GM19328 (cell line): ENCODE measurements around the gene RC3H1.

Experiments
- ATAC-seq: cut with Tn5 transposase; IDR thresholded peaks from one replicate; pipeline ENCODE4 v1.9.1; 2021; ENCODE audit warnings: mild to moderate bottlenecking, moderate library complexity; ENCODE audit not compliant: unreplicated experiment

RC3H1 gene

DNA sequence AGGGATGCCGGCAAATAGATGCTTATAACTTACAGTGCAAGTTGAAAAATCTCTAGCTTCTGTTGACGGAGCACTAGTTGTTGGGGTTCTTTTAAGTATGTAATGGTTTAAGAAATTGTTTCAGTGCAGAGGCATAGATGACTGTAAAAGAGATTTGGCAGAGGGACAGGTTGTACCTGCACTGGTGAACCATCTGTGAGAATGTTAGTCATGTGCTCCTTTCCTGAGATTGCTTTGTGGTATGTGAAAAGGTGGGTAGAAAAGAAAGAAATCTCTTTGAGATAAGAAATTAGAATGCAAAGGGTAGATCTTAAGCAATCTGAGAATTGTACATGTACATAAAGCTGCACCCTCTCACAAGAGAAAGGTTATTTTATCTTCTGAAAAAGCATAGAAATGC, 134.5 kb downstream of the RC3H1 start:
- ATAC-seq: no peak

DNA sequence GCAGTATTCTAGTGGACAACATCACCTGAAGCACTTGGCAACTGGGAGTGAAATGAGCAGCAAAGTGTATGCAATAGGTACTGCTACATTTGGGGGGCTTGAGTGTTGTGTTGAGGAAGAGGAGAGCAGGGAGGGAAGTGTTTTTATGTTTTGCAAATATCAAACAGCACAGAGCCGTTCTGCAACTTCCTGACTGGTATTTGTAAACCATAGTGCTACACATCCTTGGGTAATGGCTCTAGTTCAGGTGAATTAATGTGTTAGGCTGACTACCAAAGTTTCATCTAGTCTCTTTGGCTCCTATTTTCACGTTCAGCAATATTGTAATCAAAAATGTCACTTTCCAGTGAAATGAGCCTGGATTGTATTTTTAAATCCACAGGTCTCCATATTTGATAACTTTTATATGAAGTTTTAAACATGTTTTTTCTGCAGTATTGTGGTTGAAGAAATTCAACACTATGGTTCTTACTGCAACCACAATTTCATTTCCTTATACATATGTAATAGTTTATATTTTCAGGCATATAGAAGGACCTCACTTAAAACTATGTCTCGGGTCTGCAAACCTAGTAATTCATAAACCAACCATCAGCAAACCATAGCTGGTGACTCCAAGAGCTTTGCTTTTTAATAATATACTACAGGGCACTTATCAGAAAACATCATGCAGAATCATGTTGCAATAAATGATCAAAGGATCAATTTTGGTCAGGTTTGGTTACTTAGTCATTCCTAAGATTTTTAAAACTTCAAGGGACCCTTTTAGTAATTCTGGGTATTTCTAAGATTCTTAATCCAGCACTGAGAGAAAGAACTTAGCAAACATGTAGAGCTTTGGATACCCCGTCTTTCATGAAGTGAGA, 135.2 kb downstream of the RC3H1 start:
- no peak for ATAC-seq

DNA sequence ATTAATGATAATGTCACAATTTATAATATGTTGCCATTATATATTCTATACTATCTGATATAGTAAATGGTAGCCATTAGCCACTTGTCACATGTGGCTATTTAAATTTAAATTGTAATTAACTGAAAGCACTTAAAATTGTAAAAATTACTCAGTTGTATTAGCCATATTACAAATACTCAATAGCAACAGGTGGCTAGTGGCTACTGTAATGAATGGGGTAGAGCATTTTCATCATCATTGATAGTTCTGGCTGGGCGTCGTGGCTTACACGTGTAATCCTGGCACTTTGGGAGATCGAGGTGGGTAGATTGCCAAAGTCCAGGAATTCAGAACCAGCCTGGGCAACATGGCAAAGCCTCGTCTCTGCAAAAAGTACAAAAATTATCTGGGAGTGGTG, 137.5 kb downstream of the RC3H1 start:
- ATAC-seq: no peak
